Small intestine (tissue), 7 donors: ENCODE measurements around the gene PANK4. TPM values are rescaled to one million over a fixed set of nuclear protein-coding genes. Genes with fewer than 3 reads are reported as not detected.

Source experiments
- DNase-seq, 2 donors: peaks; one replicate each; pipeline versions ENCODE4 v3.0.0 to v3.0.0-alpha.2; 2013
- FAIRE-seq: peaks from 2 replicates; lab custom pipeline; 2012; peaks lifted over from hg19 to GRCh38; lab: Jason Lieb, UNC
- H3K27ac ChIP-seq, 3 donors: one replicate each; pipeline ENCODE4 v1.5.1; 2013; ENCODE audit warnings: low read length in 2 of 3, mild to moderate bottlenecking in 2 of 3, control low read depth in 1 of 3, inconsistent platforms in 1 of 3, low read depth in 1 of 3, moderate library complexity in 1 of 3
- H3K27me3 ChIP-seq, 3 donors: one replicate each; pipeline ENCODE4 v1.6.1; 2013; ENCODE audit warnings: low read length in 3 of 3, inconsistent platforms in 1 of 3; ENCODE audit not compliant: control insufficient read depth in 3 of 3, insufficient read depth in 3 of 3
- H3K36me3 ChIP-seq, 3 donors: one replicate each; pipeline ENCODE4 v1.6.1; 2013; ENCODE audit warnings: low read length in 3 of 3, inconsistent platforms in 1 of 3, low read depth in 1 of 3, mild to moderate bottlenecking in 1 of 3, moderate library complexity in 1 of 3; ENCODE audit not compliant: control insufficient read depth in 3 of 3, insufficient read depth in 2 of 3
- H3K4me1 ChIP-seq, 3 donors: one replicate each; pipeline ENCODE4 v1.6.1; 2013; ENCODE audit warnings: low read length in 2 of 3, inconsistent platforms in 1 of 3, low read depth in 1 of 3, mild to moderate bottlenecking in 1 of 3, moderate library complexity in 1 of 3; ENCODE audit not compliant: control insufficient read depth in 3 of 3, insufficient read depth in 2 of 3
- H3K4me3 ChIP-seq, 3 donors: one replicate each; pipeline ENCODE4 v1.5.1; 2013; ENCODE audit warnings: low read length in 3 of 3, control low read depth in 1 of 3, inconsistent platforms in 1 of 3, low read depth in 1 of 3, mild to moderate bottlenecking in 1 of 3, moderate library complexity in 1 of 3
- H3K9me3 ChIP-seq, 2 donors: one replicate each; pipeline ENCODE4 v1.6.1; 2013; ENCODE audit warnings: low read depth in 1 of 2, low read length in 1 of 2; ENCODE audit not compliant: control insufficient read depth in 2 of 2, insufficient read depth in 1 of 2
- WGBS, 3 donors: extraction: QIAGEN DNeasy Blood & Tissue Kit; methylation state at CpG; one replicate each; pipeline ENCODE4 v1.1.7; 2013; 5-methylcytosine and 5-hydroxymethylcytosine counted together
- polyA plus RNA-seq, 4 donors: library from polyadenylated mRNA; stranded (reverse) in 3 of 4; unstranded in 1 of 4; fragments of 200-250 nt in 3 of 4; fragments of 120-200 nt in 1 of 4; gene quantifications; one replicate each; pipeline versions ENCODE4 v1.2.1 to v1.2.3, GENCODE V29; 2013
- donor health status: healthy with polysubstance abuse.
- donor health status: control.
- donor health status: control.
- donor health status: Bipolar disorder and iron deficiency.
- donor health status: healthy.

Gene PANK4
- polyA plus RNA-seq, 4 donors: 14.8 to 21.7 (median 18.8) TPM

GRCh38 chr1:2519029-2519685 is 7.2 kb downstream of the PANK4 start:
- DNase-seq (no peak), FAIRE-seq (no peak)
- Histone ChIP-seq H3K27me3 (no peaks in the 10 kb centered on the region), H3K4me1 (peaks cover 0 to 7% (median 3%) of the 10 kb centered on the region in 3 donors), H3K36me3 (peaks cover 22 to 89% (median 26%) of the 10 kb centered on the region in 3 donors), H3K4me3 (no peak overlapping the region), H3K9me3 (no peaks in the 10 kb centered on the region), H3K27ac (no peak overlapping the region)
- WGBS, 3 donors: 91 to 92% (median 92%) methylated on average over 25 of the region's 25 CpGs

DNA sequence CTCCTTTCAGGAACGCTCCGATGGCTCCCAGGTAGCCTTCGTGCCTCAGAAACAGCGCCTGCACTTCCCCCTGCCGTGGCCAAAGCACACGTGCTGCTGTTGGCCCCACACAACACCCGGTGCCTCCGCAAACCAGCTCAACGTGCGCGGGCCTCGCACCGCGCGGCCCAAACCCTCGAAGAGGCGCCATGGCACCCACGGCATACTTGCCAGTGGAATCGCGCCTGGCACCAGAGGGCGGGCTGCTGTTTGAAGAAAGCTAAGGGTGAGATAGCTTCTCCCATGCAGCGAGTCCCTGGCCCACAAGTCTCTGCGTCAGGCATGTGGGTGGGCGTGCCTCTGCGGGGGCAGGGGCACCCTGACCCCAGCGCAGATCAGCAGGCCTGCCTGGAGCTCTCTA is 7.9 kb downstream of the PANK4 start:
- peaks cover 0 to under 1% (median 0%) of the 10 kb centered on the region in 3 donors for H3K4me1 ChIP-seq
- 96% methylated on average over 26 of the region's 26 CpGs for WGBS, 3 donors
- FAIRE-seq: no peak

DNA sequence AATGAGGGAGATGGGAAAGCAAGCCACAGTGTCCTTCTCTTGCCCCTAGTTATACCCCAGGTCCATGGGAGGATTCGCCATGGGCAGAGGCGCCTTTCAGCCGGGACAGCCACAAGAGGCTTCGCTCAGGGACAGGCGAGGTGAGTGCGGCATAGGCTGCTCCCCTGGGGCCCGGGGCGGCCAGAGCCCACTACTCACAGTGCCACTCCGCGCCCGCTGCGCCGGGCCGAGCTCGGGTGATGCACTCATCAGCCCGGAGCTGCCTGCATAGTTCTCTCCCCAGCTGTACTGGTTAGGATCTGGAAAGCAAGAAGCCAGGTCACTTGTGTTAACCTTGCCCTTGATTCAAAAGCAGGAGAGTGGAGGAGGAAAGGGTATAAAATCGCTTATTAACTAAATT is 8.4 kb downstream of the PANK4 start:
- no peak overlapping the region for H3K4me3 ChIP-seq
- H3K9me3 ChIP-seq: no peaks in the 10 kb centered on the region
- H3K27me3 ChIP-seq: no peaks in the 10 kb centered on the region
- H3K4me1 ChIP-seq: no peaks in the 10 kb centered on the region
- DNase-seq: no peak
- WGBS, 3 donors: 95 to 96% (median 96%) methylated on average over 17 of the region's 17 CpGs
- FAIRE-seq: no peak
- H3K36me3 ChIP-seq: peaks cover 27 to 92% (median 30%) of the 10 kb centered on the region in 3 donors
- no peak overlapping the region for H3K27ac ChIP-seq

More for the DNA sequence above, 7.9 kb downstream of the PANK4 start:
- H3K27ac ChIP-seq: no peak overlapping the region
- H3K36me3 ChIP-seq: peaks cover 25 to 90% (median 29%) of the 10 kb centered on the region in 3 donors
- no peak overlapping the region for H3K4me3 ChIP-seq
- DNase-seq: no peak
- H3K27me3 ChIP-seq: no peaks in the 10 kb centered on the region
- no peaks in the 10 kb centered on the region for H3K9me3 ChIP-seq

GRCh38 chr1:2516946-2517345 is 9.4 kb downstream of the PANK4 start:
- H3K27me3 ChIP-seq: no peaks in the 10 kb centered on the region
- no peak overlapping the region for H3K4me3 ChIP-seq
- 94 to 96% (median 96%) methylated on average over 13 to 14 of the region's 14 CpGs for WGBS, 3 donors
- peaks cover 31 to 98% (median 34%) of the 10 kb centered on the region in 3 donors for H3K36me3 ChIP-seq
- no peak overlapping the region for H3K27ac ChIP-seq
- H3K9me3 ChIP-seq: no peaks in the 10 kb centered on the region
- no peaks in the 10 kb centered on the region for H3K4me1 ChIP-seq
- DNase-seq (no peak), FAIRE-seq (no peak)

- Histone ChIP-seq H3K9me3 (no peaks in the 10 kb centered on the region), H3K36me3 (peaks cover 34 to 98% (median 37%) of the 10 kb centered on the region in 3 donors), H3K4me1 (no peaks in the 10 kb centered on the region), H3K27ac (no peak overlapping the region), H3K27me3 (no peaks in the 10 kb centered on the region), H3K4me3 (no peak overlapping the region)
- FAIRE-seq: no peak
- WGBS, 3 donors: 92 to 96% (median 93%) methylated on average over 16 to 17 of the region's 17 CpGs
- no peak for DNase-seq
These were observed 10.3 kb downstream of the PANK4 start for GRCh38 chr1:2516124-2516523.

- WGBS, 3 donors: 92 to 99% (median 93%) methylated on average over 10 to 11 of the region's 11 CpGs
- Histone ChIP-seq H3K4me1 (no peaks in the 10 kb centered on the region), H3K9me3 (no peaks in the 10 kb centered on the region), H3K27me3 (no peaks in the 10 kb centered on the region), H3K36me3 (peaks cover 36 to 98% (median 36%) of the 10 kb centered on the region in 3 donors), H3K27ac (no peak overlapping the region), H3K4me3 (no peak overlapping the region)
- DNase-seq (no peak), FAIRE-seq (no peak)
These were observed 10.7 kb downstream of the PANK4 start for GRCh38 chr1:2515763-2516080.

DNA sequence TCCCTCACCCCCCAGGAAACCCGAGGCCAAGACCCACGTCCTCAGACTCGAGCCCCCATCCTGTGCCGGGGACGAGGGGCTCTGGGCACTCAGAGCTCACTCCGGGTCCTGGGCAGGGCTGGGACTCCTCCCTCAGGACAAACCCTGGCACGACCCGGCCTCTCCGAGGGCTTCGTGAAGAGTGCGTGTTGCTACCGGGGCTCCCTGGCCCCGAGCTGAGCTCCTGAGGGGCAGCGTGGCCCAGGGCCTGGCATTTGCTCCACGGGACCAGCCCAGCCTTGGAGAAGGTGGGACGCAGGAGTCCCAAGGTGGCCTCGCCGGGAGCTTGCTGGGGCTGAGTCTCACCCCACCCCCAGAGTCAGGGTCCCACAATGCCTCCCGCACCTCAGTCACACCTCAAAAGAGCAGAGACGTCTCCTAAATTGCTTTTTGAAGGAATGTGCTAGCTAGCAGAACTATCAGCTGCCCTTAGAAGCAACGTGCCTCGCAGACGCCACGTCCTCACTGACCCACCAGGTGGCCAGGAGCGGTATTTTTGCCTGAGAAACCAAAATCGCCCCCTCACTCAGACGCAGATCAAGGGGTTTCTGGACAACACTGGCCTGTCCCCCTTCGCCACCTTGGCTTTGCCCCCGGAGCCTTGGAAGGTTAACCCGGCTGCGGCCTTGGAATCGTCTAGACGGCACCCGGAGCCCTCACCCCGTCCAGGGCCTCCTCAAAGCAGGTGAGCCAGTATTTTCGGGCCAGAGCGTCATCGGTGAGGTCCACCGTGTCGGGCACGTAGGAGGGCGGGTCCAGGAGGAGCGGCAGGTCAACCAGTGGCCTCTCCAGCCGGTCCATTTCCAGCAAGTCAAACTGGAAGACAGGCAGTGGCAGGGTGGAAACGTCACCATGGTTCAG is 11.3 kb downstream of the PANK4 start:
- WGBS, 3 donors: 90 to 94% (median 92%) methylated on average over 44 to 45 of the region's 45 CpGs

DNA sequence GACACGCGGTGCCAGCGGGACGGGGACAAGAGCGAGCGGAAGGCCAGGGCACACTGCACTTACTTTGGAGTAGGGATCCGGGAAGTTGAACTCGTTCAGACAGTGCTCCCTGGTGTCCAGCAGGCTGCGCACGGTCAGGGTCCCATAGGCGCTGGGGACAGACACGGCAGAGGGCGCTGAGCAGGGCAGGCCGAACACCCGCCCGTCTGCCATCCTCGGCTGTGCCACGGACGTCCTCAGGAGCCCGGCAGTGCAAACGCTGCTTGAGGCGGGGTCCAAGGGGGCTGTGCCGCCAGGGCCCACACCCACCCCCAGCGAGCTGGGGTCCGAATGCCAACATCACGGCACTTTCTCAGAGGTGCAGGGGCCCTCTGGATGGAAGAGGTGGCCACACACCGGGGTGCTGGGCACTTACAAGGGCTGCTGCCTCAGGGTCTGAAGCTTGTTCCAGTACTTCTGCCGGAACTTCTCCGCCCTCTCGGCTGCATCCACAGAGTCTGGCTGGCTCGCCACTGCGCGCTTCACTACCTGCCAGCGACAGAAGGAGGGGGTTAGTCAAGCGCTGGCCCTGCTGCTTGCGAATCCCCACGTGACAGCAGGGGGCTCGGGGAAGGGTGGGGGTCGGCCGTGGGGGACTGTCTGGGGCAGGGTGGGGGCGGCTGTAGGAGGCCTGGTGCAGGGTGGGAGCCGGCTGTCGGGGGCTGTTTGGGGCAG is 12.3 kb downstream of the PANK4 start:
- no peak for FAIRE-seq
- whole genome bisulfite sequencing, 3 donors: 94 to 95% (median 95%) methylated on average over 39 to 43 of the region's 43 CpGs
- H3K9me3 ChIP-seq: no peaks in the 10 kb centered on the region
- no peaks in the 10 kb centered on the region for H3K4me1 ChIP-seq
- H3K27me3 ChIP-seq: no peaks in the 10 kb centered on the region
- H3K36me3 ChIP-seq: peaks cover 35 to 98% (median 47%) of the 10 kb centered on the region in 3 donors
- H3K27ac ChIP-seq: no peak overlapping the region
- no peak for DNase-seq
- H3K4me3 ChIP-seq: no peak overlapping the region

More for the DNA sequence above, 11.3 kb downstream of the PANK4 start:
- Histone ChIP-seq H3K9me3 (no peaks in the 10 kb centered on the region), H3K4me3 (no peak overlapping the region), H3K36me3 (peaks cover 36 to 98% (median 41%) of the 10 kb centered on the region in 3 donors), H3K27me3 (no peaks in the 10 kb centered on the region), H3K27ac (no peak overlapping the region), H3K4me1 (no peaks in the 10 kb centered on the region)
- FAIRE-seq (no peak), DNase-seq (no peak)
